GM21825 (cell line): Measurements from ENCODE around the gene PPM1L.

Source experiments
- ATAC-seq: cut with Tn5 transposase; IDR thresholded peaks from one replicate; pipeline ENCODE4 v1.9.1; 2021; ENCODE audit warnings: mild to moderate bottlenecking, moderate library complexity; ENCODE audit not compliant: unreplicated experiment

PPM1L gene

GRCh38 chr3:161070980-161071663 is 315.1 kb downstream of the PPM1L start:
- no peak for ATAC-seq

DNA sequence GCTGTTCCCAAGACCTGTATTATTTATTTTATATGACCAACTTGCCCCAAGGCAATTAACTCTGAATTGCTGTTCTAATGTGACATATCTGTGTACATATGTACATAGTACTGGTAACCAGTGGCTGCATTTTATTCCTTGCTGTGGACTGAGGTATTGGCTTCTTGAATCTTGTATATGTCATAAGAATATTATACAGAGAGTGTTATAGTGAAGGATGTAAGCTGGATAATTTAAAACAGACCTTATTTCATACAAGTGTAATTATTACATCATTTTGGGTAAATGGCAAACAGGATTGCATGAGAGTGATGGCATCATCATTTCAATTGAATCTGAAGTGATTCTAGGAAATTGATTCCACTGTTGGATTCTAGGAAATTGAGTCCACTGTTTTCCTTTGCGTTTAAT is 316.2 kb downstream of the PPM1L start:
- ATAC-seq, result no peak

GRCh38 chr3:161072751-161073150 is 316.7 kb downstream of the PPM1L start:
- ATAC-seq, result no peak

DNA sequence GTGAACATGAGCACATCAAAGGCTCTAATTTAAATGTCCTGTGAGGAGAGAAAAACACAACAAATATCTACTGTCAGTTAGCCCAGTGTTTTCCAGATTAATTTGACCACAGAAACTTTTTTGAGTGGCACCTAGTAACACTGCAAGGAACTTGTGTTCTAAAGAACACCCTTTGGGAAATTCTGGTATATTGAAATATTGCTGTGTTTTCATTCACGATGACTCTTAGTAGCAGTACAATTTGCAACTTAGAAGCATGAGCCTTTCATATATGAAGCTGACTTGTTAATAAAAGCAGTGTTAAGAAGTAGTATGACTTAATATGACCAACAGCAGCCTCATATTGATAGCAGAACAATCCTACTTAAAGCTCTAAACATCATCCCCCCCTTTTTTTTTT is 317.1 kb downstream of the PPM1L start:
- ATAC-seq, result no peak

- peak; percentile 90 for ATAC-seq
Measured at GRCh38 chr3:161081633-161082032, 325.6 kb downstream of the PPM1L start.

GRCh38 chr3:161082063-161082462 is 326.0 kb downstream of the PPM1L start:
- peak; percentile 26 for ATAC-seq

DNA sequence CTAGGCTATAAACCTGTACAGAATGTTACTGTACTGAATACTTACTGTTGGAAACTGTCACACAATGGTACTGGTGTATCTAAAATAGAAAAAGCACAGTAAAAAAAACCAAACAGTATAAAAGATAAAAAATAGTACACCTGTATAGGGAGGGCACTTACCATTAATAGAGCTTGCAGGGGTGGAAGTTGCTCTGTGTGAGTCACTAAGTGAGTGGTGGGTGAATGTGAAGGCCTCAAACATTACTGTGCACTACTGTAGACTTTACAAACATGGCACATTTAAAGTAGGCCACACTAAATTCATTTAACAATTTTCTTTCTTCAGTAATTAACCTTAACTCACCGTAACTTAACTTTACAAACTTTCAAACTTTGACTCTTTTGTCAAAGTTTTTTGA is 327.1 kb downstream of the PPM1L start:
- ATAC-seq, result no peak

DNA sequence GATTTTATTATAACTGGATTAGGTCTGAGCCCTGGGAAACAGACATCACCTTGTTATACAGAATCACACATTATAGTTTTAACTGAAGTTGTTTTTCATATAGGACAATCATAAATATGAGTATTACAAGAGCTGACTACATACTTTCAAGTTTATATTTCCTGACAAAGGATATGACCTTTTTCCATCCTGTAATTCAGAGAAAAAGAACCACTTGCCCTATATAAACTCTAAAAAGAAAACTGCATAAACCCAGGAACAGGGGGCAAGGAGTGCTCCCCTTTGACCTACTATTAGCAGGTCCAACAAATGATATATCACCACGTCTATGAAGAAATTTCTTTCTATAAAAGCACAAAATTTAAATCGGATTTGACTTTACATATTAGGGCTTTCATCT is 328.2 kb downstream of the PPM1L start:
- ATAC-seq, result no peak

DNA sequence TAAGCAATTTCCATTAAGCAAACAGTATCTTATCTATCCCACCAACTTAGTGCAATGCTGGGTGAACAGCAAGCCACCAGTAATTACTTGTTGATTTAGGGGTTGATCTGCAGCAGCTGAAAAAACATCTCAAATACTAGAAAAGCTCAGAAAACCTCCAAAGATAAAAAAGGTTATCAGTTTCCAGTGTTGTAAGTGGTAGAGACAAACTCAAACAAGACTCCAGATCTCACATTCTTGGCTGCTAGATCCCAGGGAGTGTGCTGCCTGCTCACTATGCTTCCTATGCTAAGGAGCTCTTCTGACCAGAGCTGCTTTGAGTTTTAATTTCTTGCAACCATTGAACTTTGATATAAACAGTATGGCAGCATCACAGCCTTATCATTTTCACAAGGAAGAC is 337.9 kb downstream of the PPM1L start:
- ATAC-seq, result no peak

DNA sequence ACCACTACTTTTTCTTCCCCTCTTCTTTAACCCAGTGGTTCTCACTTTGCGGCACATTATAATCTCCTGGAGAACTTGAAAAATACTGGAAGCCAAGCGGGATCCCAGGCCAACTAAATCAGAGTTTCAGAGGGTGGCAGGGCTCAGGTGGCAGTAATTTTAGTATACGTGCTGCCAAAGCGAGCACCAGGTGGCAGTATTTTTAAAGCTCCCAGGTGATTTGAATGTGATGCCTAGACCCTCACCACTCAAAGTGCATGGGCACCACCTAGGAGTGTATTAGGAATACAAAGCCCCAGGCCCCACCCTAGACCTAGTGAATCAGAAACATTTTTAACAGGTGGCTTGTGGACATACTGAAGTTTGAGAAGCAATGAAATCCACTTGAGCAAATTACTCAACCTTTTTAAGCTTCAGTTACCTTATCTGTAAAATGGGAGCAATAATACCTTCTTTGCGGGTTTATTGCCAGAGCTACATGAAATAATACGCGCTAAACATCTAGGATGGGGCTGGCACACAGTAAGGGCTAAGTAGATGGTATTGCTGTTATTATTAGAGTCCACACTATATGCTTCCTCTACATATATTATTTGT is 340.8 kb downstream of the PPM1L start:
- no peak for ATAC-seq

DNA sequence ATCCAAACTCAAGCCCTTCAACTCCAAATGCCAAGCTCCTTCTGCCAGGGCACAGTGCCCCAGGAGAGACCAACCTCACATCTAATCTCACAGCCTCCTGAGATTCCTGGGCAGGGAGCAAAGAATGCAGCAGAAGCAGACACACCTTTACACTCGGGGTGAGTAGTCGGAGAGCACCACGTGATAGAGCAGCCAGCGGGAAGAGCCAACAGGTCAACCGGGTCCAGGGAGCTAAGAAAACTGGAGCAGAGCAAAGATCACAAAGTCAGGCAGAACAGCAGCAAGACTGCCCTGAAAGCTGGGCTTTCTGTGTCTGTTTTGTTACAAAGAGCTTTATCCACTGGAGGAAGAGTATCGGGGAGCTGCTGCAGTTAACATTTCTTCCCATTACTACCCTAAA is 345.0 kb downstream of the PPM1L start:
- no peak for ATAC-seq

- no peak for ATAC-seq
Measured at GRCh38 chr3:161101609-161102008, 345.6 kb downstream of the PPM1L start.

- no peak for ATAC-seq
Measured at GRCh38 chr3:161103776-161104385, 347.9 kb downstream of the PPM1L start.

DNA sequence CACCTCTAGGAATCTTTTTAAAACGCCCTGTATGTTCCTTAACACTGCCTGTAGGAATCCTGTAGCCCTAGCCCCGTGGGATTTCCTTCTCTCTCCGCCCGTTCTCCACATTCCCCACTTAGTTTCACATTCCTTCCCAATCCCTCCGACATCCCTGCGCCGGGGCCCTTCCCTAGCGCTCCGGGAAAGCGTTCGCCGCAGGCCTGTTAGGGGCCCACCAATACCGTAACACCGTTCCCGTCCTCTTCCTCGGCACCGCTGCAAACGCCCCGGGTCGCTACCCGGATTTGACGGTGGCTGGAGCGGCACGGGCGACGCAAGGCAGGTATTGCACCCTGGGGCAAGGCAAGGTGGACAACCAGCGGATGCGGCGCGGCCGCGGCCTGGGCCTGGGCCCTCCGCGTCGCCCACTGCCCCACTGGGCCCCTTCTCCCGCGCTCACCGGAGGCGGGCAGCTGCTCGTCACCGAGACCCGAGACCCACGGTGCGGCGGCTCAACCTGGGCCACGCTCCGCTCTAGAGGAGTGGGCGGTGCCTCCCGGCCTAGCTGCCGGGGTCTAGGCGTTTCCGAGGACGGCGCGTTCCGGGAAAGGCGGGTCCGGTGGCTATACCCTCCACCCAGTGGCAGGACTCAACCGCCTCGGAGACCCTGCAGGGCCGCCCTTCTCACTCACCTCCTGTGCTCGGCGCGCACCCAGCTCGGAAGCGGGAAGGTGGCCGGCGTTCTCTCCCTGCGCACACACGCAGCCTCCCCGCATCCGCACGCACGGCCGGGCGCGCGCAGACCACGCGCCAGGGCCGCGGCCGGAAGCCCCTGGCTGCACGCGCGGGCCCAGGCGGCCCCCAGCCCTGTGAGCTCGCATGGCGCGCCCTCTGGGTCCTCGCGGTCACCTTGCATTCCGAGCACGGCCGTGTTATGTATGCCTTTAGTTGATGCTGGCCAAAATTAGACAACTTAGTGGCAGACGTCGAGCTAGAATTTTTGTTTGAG is 348.8 kb downstream of the PPM1L start, which contains the start of gene B3GALNT1:
Gene B3GALNT1, minus strand, starts transcription at position 789 of the 991 bp plus-strand sequence. CDS start 18,595 bp downstream, outside the sequence.
- peak; percentile 75 for ATAC-seq

DNA sequence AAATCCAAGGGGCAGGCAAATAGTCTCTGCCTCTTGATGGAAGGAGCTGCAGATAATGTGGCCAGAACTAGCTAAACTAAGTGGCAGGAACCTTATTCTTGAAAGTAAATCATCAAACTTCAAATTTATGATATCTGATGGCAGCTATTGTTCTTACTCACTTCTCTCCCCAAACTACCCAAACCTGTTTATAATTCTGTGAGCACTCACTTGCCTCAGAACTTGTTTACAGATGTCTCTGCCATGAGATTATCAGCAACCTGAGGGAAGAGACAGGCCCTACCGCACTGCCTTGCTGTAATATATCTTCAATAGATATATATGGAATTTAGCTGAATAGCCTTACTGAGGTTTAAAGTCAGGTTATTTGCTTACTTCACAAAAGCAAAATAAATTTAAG is 351.3 kb downstream of the PPM1L start:
- ATAC-seq, result no peak

- no peak for ATAC-seq
Measured at GRCh38 chr3:161108840-161109239, 352.8 kb downstream of the PPM1L start.

DNA sequence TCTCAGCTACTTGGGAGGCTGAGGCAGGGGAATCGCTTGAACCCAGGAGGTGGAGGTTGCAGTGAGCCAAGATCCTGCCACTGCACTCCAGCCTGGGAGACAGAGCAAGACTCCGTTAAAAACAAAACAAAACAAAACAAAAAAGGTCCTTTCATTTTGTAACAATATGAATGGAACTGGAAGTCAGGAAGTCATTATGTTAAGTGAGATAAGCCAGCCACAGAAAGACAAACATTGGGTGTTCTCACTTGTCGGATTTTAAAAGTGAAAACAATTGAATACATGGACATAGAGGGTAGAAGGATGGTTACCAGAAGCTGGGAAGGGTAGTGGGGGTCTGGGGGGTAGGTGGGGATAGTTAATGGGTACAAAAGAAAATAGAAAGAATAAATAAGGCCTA is 361.6 kb downstream of the PPM1L start:
- no peak for ATAC-seq

DNA sequence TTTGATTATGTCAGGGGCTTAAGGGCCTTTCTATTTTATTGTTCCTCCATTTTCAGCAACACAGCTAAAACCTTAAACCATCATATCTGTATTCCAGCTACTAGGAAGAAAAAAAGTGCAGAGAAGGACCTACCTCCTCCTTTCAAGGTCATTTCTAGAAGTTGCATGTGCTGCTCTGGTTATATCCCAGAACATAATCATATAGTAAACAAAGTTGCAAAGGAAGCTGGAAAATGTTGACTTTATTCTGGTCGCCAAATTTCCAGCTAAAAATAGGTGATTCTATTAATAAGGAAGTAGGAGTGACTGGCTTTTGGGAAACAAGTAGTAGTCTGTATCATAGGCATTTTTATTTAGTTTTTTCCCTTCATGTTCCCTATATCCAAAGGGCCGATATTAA is 370.5 kb downstream of the PPM1L start:
- no peak for ATAC-seq
